Stimulated activated effector memory CD8-positive, alpha-beta T cell treated with anti-CD3 and anti-CD28 coated beads, Interleukin-12 subunit alpha, Interleukin-12 subunit beta, amount 100 ng/mL, for 72 hours (primary cell): ENCODE results near the gene CFAP45.
A peak's percentile ranks its signal among the peaks of the same experiment; 100 is the strongest.

Experiments used
- ATAC-seq: fragments of 150-1000 bp; cut with Tn5 transposase; 2 replicates; pipeline ENCODE4 v1.10.0; 2021
- DNase-seq, 2 donors: peaks; one replicate each; pipeline ENCODE4 v3.0.0; 2021 to 2022; ENCODE audit warnings: low spot score in 2 of 2
- H3K27ac Mint-ChIP-seq: one replicate; pipeline ENCODE4 v1.8.0; 2022; ENCODE audit warnings: mild to moderate bottlenecking, mixed read lengths
- H3K36me3 Mint-ChIP-seq: one replicate; pipeline ENCODE4 v1.8.0; 2022; ENCODE audit warnings: mild to moderate bottlenecking, mixed read lengths
- H3K4me1 Mint-ChIP-seq: one replicate; pipeline ENCODE4 v1.8.0; 2022; ENCODE audit warnings: mixed read lengths
- H3K4me3 Mint-ChIP-seq: one replicate; pipeline ENCODE4 v1.8.0; 2022; ENCODE audit warnings: mild to moderate bottlenecking, mixed read lengths
- H3K9me3 Mint-ChIP-seq: one replicate; pipeline ENCODE4 v1.8.0; 2022; ENCODE audit warnings: mixed read lengths

Gene CFAP45

DNA sequence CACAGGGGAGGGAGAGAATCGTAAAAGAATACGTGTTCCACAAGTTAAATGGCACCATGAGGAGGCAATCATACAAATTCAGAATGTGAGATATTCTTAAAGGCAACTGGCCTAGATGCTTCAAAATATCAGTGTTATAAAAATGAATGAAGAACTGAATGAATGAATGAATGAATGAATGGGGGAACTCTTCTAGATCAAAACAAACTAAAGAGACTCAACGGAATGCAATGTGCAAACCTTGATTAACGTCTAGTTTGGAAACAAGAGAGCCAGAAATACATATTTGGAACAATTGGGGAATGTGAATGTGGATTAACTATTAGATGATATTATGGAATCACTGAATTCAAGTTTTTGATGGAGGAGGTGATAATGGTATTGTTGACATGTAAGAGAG lies 16.8 kb downstream of the CFAP45 start:
- no peaks in the 10 kb centered on the region for H3K9me3 Mint-ChIP-seq
- ATAC-seq (no peak), DNase-seq (no peak)
- no peaks in the 10 kb centered on the region for H3K36me3 Mint-ChIP-seq
- no peak overlapping the region for H3K4me3 Mint-ChIP-seq
- H3K27ac Mint-ChIP-seq = no peak overlapping the region
- no peaks in the 10 kb centered on the region for H3K4me1 Mint-ChIP-seq

- Mint-ChIP-seq H3K36me3 (no peaks in the 10 kb centered on the region), H3K4me1 (no peaks in the 10 kb centered on the region), H3K9me3 (no peaks in the 10 kb centered on the region), H3K27ac (no peak overlapping the region), H3K4me3 (no peak overlapping the region)
- ATAC-seq (no peak), DNase-seq (no peak)
Measured at GRCh38 chr1:159882527-159882862, 17.5 kb downstream of the CFAP45 start.

DNA sequence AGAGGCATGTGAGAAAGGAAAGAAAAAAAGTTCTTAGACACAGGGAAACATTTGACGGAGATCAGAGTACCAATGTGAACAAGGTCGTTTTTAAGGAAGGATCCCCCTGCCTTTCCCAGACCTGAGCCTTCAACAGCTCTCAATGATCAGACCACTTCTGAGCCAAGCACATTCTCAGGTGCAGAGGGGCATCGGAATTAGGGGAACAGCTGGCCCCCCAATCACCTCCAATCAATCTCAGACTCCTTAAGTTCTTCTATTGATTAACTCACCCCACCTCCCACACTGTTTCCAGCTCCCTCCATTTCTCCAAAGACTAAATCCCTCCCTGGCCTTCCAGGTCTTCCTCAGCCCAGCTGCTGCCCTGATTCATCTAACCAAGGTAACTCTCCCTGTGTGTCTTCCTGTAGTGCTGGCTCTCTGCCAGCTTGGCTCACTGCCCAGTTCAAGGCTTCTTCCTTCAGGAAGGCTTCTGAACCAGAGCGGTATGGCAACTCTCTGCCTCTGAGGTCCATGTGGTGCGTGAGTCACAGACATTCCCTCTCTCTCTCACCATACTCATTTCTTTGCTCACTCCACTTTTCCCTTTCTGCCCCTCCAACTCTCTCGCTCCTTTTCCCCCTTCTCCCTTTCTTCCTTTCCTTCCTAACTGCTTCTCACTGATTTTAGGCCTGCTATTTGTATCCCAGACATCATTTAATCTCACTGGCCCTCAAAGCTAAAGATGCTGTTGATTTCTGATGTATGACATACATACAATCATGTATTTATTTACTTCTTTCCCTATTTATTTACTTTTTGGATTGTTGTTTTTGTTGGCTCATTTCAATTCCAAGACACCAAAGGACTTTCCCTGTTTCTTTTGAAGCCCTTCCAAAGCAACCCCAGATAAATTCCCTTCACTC lies 18.1 kb downstream of the CFAP45 start:
- H3K4me1 Mint-ChIP-seq = no peaks in the 10 kb centered on the region
- DNase-seq = no peak
- ATAC-seq = no peak
- no peak overlapping the region for H3K4me3 Mint-ChIP-seq
- no peaks in the 10 kb centered on the region for H3K9me3 Mint-ChIP-seq
- H3K27ac Mint-ChIP-seq = no peak overlapping the region
- H3K36me3 Mint-ChIP-seq = no peaks in the 10 kb centered on the region

- no peak overlapping the region for H3K4me3 Mint-ChIP-seq
- no peaks in the 10 kb centered on the region for H3K9me3 Mint-ChIP-seq
- H3K36me3 Mint-ChIP-seq = no peaks in the 10 kb centered on the region
- no peaks in the 10 kb centered on the region for H3K4me1 Mint-ChIP-seq
- DNase-seq = no peak
- ATAC-seq = no peak
- H3K27ac Mint-ChIP-seq = no peak overlapping the region
Measured at GRCh38 chr1:159880430-159880829, 19.5 kb downstream of the CFAP45 start.

- no peak overlapping the region for H3K27ac Mint-ChIP-seq
- no peak for DNase-seq
- H3K4me1 Mint-ChIP-seq = no peaks in the 10 kb centered on the region
- H3K4me3 Mint-ChIP-seq = no peak overlapping the region
- no peaks in the 10 kb centered on the region for H3K9me3 Mint-ChIP-seq
- ATAC-seq = no peak
- H3K36me3 Mint-ChIP-seq = no peaks in the 10 kb centered on the region
Measured at GRCh38 chr1:159879977-159880376, 20.0 kb downstream of the CFAP45 start.

- Mint-ChIP-seq H3K27ac (no peak overlapping the region), H3K36me3 (no peaks in the 10 kb centered on the region), H3K9me3 (no peaks in the 10 kb centered on the region), H3K4me3 (no peak overlapping the region), H3K4me1 (no peaks in the 10 kb centered on the region)
- DNase-seq (no peak), ATAC-seq (no peak)
Measured at GRCh38 chr1:159879136-159879535, 20.8 kb downstream of the CFAP45 start.

DNA sequence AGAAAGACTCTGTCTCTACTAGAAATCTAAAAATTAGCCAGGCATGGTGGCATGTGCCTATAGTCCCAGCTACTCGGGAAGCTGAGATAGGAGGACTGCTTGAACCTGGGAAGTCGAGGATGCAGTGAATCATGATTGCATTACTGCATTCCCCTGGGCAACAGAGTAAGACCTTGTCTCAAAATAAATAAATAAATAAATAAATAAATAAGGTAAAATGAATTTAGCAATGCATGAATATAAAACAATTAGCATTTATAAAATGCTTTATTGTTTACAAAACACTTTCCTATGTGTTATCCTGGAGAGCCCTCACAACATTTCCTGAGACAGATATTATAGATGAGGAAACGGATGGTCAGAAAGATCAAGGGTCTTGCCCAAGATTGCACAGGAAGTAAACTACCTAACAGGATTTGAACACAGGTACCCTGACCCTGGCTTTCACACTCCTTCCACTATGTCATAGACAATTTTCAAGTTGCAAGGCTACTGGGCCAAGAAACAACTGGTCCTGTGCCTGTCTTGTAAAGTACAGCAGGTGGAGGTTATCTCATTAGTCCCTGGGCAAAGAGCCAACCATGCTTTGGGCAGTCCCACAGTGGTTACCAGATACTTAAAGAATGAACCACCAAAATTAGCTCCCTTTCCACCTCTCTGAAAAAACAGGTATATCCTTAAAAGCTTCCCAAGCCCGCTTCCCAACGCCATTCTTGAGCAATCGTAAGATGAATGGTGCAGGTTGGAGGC lies 22.1 kb downstream of the CFAP45 start:
- no peaks in the 10 kb centered on the region for H3K9me3 Mint-ChIP-seq
- peaks cover 4% of the 10 kb centered on the region for H3K36me3 Mint-ChIP-seq
- no peak for ATAC-seq

DNA sequence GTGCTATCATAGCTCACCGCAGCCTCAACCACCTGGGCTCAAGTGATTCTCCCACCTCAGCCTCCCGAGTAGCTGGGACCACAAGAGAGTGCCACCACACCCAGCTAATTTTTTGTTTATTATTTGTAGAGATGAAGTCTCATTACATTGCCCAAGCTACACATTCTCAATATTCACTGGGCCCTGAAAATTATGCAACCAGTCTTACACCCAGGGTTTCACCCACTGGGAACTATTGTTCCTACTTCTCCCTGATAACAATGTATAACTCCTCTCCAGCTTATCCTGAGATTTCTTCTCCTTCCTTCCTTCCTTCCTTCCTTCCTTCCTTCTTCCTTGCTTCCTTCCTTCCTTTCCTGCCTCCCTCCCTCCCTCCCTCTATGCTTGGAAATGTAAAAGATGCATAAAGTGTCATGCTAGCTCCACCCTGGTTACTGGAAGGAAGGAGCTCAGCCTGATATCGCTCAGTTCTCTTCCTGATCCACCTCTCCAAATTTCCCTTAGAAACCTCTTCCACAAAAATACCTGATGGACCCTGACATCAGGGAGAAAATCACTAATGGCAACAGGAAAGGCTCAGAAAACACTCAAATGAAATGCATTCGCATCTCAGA lies 26.3 kb downstream of the CFAP45 start:
- no peak for ATAC-seq
- peaks cover 6% of the 10 kb centered on the region for H3K36me3 Mint-ChIP-seq
- DNase-seq = no peak
- no peak overlapping the region for H3K4me3 Mint-ChIP-seq
- H3K4me1 Mint-ChIP-seq = peaks cover 13% of the 10 kb centered on the region
- H3K27ac Mint-ChIP-seq = no peak overlapping the region
- no peaks in the 10 kb centered on the region for H3K9me3 Mint-ChIP-seq

More for the DNA sequence above, 22.1 kb downstream of the CFAP45 start:
- no peak overlapping the region for H3K4me3 Mint-ChIP-seq
- no peak for DNase-seq
- H3K4me1 Mint-ChIP-seq = no peaks in the 10 kb centered on the region
- H3K27ac Mint-ChIP-seq = no peak overlapping the region

- Mint-ChIP-seq H3K36me3 (peaks cover 6% of the 10 kb centered on the region), H3K27ac (no peak overlapping the region), H3K4me1 (peaks cover 13% of the 10 kb centered on the region), H3K9me3 (no peaks in the 10 kb centered on the region), H3K4me3 (no peak overlapping the region)
- ATAC-seq = no peak
- DNase-seq = no peak
Measured at GRCh38 chr1:159872891-159873290, 27.1 kb downstream of the CFAP45 start.

DNA sequence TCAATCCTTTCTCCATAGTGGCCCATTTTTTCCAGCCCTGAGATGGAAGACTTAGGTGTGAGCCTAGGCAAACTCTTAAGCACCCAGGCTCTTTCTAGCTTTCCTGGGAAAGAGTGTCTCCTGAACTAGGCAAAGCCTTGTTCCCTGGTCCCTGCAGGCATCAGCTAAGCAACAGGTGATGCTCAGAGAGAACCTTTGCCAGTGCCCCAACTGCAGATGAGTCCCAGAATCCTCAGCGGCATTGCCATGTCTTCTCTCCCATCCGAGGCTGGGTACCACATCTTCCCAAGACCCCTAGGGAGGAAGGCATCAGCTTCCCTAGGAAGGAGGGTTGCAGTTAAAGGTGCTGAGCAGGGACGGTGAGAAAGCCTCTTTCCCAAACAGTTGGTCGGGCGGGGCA lies 29.3 kb downstream of the CFAP45 start:
- Mint-ChIP-seq H3K4me3 (no peak overlapping the region), H3K4me1 (peaks cover 24% of the 10 kb centered on the region), H3K36me3 (peaks cover 6% of the 10 kb centered on the region), H3K27ac (peak overlapping the region; percentile 13), H3K9me3 (no peaks in the 10 kb centered on the region)
- no peak for DNase-seq
- ATAC-seq = no peak

- DNase-seq (no peak), ATAC-seq (no peak)
- peaks cover 24% of the 10 kb centered on the region for H3K4me1 Mint-ChIP-seq
- H3K4me3 Mint-ChIP-seq = no peak overlapping the region
- peaks cover 6% of the 10 kb centered on the region for H3K36me3 Mint-ChIP-seq
- no peak overlapping the region for H3K27ac Mint-ChIP-seq
- H3K9me3 Mint-ChIP-seq = no peaks in the 10 kb centered on the region
Measured at GRCh38 chr1:159869607-159870006, 30.4 kb downstream of the CFAP45 start.

GRCh38 chr1:159869173-159869572 lies 30.8 kb downstream of the CFAP45 start:
- ATAC-seq = peak; percentile 86
- Mint-ChIP-seq H3K4me3 (no peak overlapping the region), H3K9me3 (no peaks in the 10 kb centered on the region), H3K36me3 (peaks cover 6% of the 10 kb centered on the region), H3K27ac (no peak overlapping the region), H3K4me1 (peaks cover 24% of the 10 kb centered on the region)
- no peak for DNase-seq

GRCh38 chr1:159868766-159869165 lies 31.2 kb downstream of the CFAP45 start:
- peaks cover 6% of the 10 kb centered on the region for H3K36me3 Mint-ChIP-seq
- H3K4me3 Mint-ChIP-seq = no peak overlapping the region
- ATAC-seq (peak; percentile 6), DNase-seq (no peak)
- no peak overlapping the region for H3K27ac Mint-ChIP-seq
- peaks cover 24% of the 10 kb centered on the region for H3K4me1 Mint-ChIP-seq
- no peaks in the 10 kb centered on the region for H3K9me3 Mint-ChIP-seq

- Mint-ChIP-seq H3K4me1 (peaks cover 29% of the 10 kb centered on the region), H3K9me3 (no peaks in the 10 kb centered on the region), H3K36me3 (no peaks in the 10 kb centered on the region), H3K4me3 (no peak overlapping the region), H3K27ac (no peak overlapping the region)
- ATAC-seq = no peak
- DNase-seq = no peak
Measured at GRCh38 chr1:159867664-159868026, 32.3 kb downstream of the CFAP45 start.

DNA sequence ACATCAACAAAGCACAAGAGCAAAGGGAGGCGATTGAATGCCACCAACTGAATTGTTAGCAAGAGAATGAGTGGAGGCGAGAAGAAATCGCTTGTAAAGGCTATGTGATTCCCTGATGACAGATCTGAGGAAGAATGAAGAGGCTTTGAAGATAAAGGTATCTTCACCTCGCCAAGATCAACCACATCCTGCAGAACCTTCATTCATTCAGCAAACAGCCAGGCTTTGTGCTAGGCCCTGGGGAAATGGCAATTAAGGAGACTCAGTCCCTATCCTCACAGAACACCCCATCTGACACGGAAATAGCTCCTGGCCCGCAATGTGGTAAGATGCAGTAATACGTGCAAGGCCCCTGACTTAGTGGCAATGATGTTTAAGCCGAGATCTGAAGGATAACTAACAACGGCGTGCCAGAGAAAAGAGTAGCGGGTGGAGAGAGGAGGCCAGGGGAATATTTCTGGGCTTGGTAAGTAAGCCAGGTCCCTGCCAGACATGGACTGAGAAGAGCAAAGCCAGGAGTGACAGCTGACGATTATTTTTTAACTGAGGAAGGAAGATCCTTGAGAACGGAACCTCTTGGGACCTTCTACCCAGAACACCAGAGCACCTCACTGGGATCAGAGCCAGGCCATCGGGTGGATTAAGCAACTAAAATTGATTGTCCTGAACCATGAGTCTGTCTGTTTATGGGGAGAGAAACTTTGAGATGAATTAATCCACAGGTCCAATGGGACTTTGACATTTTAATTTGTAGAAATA lies 32.9 kb downstream of the CFAP45 start:
- DNase-seq (no peak), ATAC-seq (no peak)
- Mint-ChIP-seq H3K27ac (no peak overlapping the region), H3K9me3 (no peaks in the 10 kb centered on the region), H3K36me3 (no peaks in the 10 kb centered on the region), H3K4me3 (no peak overlapping the region), H3K4me1 (peaks cover 29% of the 10 kb centered on the region)
